OCI-LY1 (cell line): ENCODE measurements around the gene FAM43A.

Experiments used
- H2AFZ ChIP-seq: fragments of 200-600 bp; sonication (generic), shearing (Covaris generic); 2 replicates; pipeline ENCODE4 v1.6.0; 2014; ENCODE audit warnings: antibody characterized with exemption, mild to moderate bottlenecking, low read length
- H3F3A ChIP-seq: fragments of 200-600 bp; sonication (generic), shearing (Covaris generic); 2 replicates; pipeline ENCODE4 v1.6.0; 2014; ENCODE audit warnings: mild to moderate bottlenecking, antibody characterized with exemption, low read length, moderate library complexity; ENCODE audit not compliant: insufficient read depth
- H3K27ac ChIP-seq: fragments of 200-600 bp; sonication (generic); 2 replicates; pipeline ENCODE4 v1.5.1; 2014; ENCODE audit warnings: low read length, mixed run types, mild to moderate bottlenecking, low read depth; ENCODE audit not compliant: poor library complexity, severe bottlenecking
- H3K27me3 ChIP-seq: fragments of 200-600 bp; sonication (generic); 2 replicates; pipeline ENCODE4 v1.6.0; 2014; ENCODE audit warnings: antibody characterized with exemption, mild to moderate bottlenecking, low read length, moderate library complexity; ENCODE audit not compliant: insufficient read depth
- H3K36me3 ChIP-seq: fragments of 200-600 bp; sonication (generic); 2 replicates; pipeline ENCODE4 v1.6.1; 2014; ENCODE audit warnings: mild to moderate bottlenecking, antibody characterized with exemption, low read length, moderate library complexity, mixed read lengths; ENCODE audit not compliant: insufficient read depth
- H3K4me1 ChIP-seq: fragments of 200-600 bp; sonication (generic); 2 replicates; pipeline ENCODE4 v1.5.1; 2014; ENCODE audit warnings: mild to moderate bottlenecking, low read length, moderate library complexity; ENCODE audit not compliant: insufficient read depth, severe bottlenecking
- H3K4me2 ChIP-seq: fragments of 200-600 bp; sonication (generic), shearing (Covaris generic); 2 replicates; pipeline ENCODE4 v1.6.1; 2014; ENCODE audit warnings: low read length
- H3K4me3 ChIP-seq: fragments of 200-600 bp; sonication (generic); 2 replicates; pipeline ENCODE4 v1.5.1; 2014; ENCODE audit warnings: low read length, low read depth, mild to moderate bottlenecking, mixed read lengths; ENCODE audit not compliant: poor library complexity, severe bottlenecking
- H3K79me2 ChIP-seq: fragments of 200-600 bp; shearing (Covaris generic); 2 replicates; pipeline ENCODE4 v1.6.1; 2016; ENCODE audit warnings: mixed run types, low read length, mixed read lengths; ENCODE audit not compliant: insufficient read depth
- H3K9ac ChIP-seq: fragments of 200-600 bp; sonication (generic), shearing (Covaris generic); 2 replicates; pipeline ENCODE4 v1.6.1; 2014; ENCODE audit warnings: mild to moderate bottlenecking, low read length, mixed read lengths
- H3K9me2 ChIP-seq: fragments of 200-600 bp; sonication (generic), shearing (Covaris generic); 2 replicates; pipeline ENCODE4 v1.6.1; 2014; ENCODE audit warnings: low read depth, mild to moderate bottlenecking, low read length, mixed read lengths
- H3K9me3 ChIP-seq: fragments of 200-600 bp; shearing (Covaris generic); 2 replicates; pipeline ENCODE4 v1.6.1; 2014; ENCODE audit warnings: low read length, mixed read lengths
- H4K20me1 ChIP-seq: fragments of 200-600 bp; sonication (generic), shearing (Covaris generic); 2 replicates; pipeline ENCODE4 v1.6.0; 2016; ENCODE audit warnings: mild to moderate bottlenecking, low read length; ENCODE audit not compliant: insufficient read depth
- EZH2 ChIP-seq: fragments of 200-600 bp; sonication (generic), shearing (Covaris generic); IDR thresholded peaks from 2 replicates; pipeline ENCODE4 v1.8.0; 2017; ENCODE audit warnings: borderline replicate concordance, mixed run types, mild to moderate bottlenecking, antibody characterized with exemption, low read length, moderate library complexity, mixed read lengths
- TF ChIP-seq, protein P1 (sequence below): fragments of 200-600 bp; sonication (generic), shearing (Covaris generic); IDR thresholded peaks from 2 replicates; pipeline ENCODE4 v1.5.1; 2017; ENCODE audit warnings: mild to moderate bottlenecking, antibody characterized with exemption, low read length, moderate library complexity, mixed read lengths

The FAM43A gene

DNA sequence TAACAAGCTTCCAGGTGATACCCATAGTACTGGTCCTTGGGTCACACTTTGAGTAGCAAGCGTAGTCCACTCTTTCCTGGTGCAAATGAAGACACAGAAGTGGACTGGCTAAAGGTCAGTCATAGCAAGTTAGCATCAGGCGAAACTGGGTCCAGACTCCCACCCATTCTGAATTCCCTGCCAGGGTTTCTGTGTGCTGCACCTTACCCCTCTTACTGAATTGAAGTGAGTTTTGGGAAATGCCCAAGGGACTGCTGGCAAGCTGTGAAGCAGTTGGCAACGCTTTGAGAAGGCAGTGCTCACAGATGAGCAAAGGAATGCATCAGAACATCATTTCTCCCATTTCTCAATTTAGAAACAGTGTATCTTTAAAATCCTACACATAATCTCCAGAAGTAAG is 11.9 kb upstream of the FAM43A start:
- Histone ChIP-seq H3K27me3 (no peaks in the 10 kb centered on the region), H3K36me3 (peaks cover 13% of the 10 kb centered on the region), H3K9me3 (no peaks in the 10 kb centered on the region), H2AFZ (no peak overlapping the region), H3K9ac (no peak overlapping the region), H3K4me3 (no peak overlapping the region), H3K79me2 (peaks cover 20% of the 10 kb centered on the region), H4K20me1 (no peaks in the 10 kb centered on the region), H3F3A (no peaks in the 10 kb centered on the region), H3K4me2 (no peak overlapping the region), H3K27ac (no peak overlapping the region), H3K9me2 (no peaks in the 10 kb centered on the region), H3K4me1 (peaks cover 18% of the 10 kb centered on the region)
- TF ChIP-seq, protein P1, sequence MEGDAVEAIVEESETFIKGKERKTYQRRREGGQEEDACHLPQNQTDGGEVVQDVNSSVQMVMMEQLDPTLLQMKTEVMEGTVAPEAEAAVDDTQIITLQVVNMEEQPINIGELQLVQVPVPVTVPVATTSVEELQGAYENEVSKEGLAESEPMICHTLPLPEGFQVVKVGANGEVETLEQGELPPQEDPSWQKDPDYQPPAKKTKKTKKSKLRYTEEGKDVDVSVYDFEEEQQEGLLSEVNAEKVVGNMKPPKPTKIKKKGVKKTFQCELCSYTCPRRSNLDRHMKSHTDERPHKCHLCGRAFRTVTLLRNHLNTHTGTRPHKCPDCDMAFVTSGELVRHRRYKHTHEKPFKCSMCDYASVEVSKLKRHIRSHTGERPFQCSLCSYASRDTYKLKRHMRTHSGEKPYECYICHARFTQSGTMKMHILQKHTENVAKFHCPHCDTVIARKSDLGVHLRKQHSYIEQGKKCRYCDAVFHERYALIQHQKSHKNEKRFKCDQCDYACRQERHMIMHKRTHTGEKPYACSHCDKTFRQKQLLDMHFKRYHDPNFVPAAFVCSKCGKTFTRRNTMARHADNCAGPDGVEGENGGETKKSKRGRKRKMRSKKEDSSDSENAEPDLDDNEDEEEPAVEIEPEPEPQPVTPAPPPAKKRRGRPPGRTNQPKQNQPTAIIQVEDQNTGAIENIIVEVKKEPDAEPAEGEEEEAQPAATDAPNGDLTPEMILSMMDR: no peak
- no peak for TF ChIP-seq EZH2

DNA sequence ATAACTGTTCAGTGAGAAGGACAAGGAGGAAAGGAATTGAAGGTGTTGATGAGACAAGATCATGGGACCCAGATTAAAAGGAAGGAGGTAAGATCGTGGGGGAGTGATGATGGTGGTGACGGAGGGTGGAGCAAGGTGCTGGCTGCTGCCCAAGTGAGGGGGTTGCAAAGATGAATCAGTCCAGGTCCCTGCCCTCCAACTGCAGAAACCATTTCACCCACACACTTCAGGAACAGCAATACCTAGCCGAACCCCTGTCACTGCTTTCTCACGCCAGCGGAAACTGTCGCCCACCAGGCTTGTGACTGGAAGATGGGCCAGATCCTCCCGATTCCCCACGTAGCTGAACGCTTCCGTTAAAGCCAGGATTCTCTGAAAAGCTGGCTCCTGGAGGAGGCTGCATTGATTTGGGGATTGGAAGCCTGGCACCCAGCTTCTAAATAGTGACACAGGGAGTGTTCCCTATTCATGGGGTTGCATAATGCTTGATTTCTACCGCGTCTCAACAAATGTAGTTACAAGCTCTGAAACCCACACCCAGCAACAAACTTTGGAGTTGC is 10.5 kb upstream of the FAM43A start:
- H3K79me2 ChIP-seq: peaks cover 17% of the 10 kb centered on the region
- H3K9ac ChIP-seq: no peak overlapping the region
- H3K4me3 ChIP-seq: no peak overlapping the region
- TF ChIP-seq EZH2: no peak
- TF ChIP-seq, protein P1: no peak
- H4K20me1 ChIP-seq: no peaks in the 10 kb centered on the region
- H3K4me2 ChIP-seq: no peak overlapping the region
- H2AFZ ChIP-seq: no peak overlapping the region
- H3K27me3 ChIP-seq: no peaks in the 10 kb centered on the region
- H3K27ac ChIP-seq: no peak overlapping the region
- H3K4me1 ChIP-seq: peaks cover 17% of the 10 kb centered on the region
- no peaks in the 10 kb centered on the region for H3K36me3 ChIP-seq
- no peaks in the 10 kb centered on the region for H3F3A ChIP-seq
- no peaks in the 10 kb centered on the region for H3K9me3 ChIP-seq
- no peaks in the 10 kb centered on the region for H3K9me2 ChIP-seq

DNA sequence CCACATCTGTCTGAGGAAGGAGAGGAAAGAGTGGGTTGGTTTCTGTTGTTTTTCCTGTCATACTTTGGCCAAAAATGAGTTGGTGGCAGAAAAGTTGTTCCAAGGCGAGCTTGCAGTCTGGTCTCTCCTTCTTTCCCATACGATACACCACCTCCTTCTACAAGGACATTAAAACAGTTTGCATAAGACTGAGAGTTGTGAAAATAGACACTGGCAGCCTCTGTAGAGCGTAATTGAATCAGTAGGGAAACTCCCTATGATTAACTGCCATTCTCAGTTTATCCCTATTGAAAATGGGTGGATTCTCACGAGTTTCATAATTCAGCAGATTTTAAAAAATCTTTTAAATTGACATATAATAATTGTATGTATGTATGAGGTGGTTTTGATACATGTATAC is 10.0 kb upstream of the FAM43A start:
- H3K9me3 ChIP-seq: no peaks in the 10 kb centered on the region
- H3K9ac ChIP-seq: no peak overlapping the region
- H3K4me2 ChIP-seq: no peak overlapping the region
- no peak overlapping the region for H2AFZ ChIP-seq
- H3K79me2 ChIP-seq: peaks cover 12% of the 10 kb centered on the region
- peaks cover 12% of the 10 kb centered on the region for H3K4me1 ChIP-seq
- no peak overlapping the region for H3K4me3 ChIP-seq
- no peak overlapping the region for H3K27ac ChIP-seq
- H3F3A ChIP-seq: no peaks in the 10 kb centered on the region
- H3K36me3 ChIP-seq: no peaks in the 10 kb centered on the region
- H4K20me1 ChIP-seq: no peaks in the 10 kb centered on the region
- TF ChIP-seq, protein P1: no peak
- no peak for TF ChIP-seq EZH2
- H3K9me2 ChIP-seq: no peaks in the 10 kb centered on the region
- no peaks in the 10 kb centered on the region for H3K27me3 ChIP-seq
